Astrocyte of the cerebellum (primary cell): Measurements from ENCODE around the gene MAML2.

Experiments used
- DNase-seq: peaks from one replicate; pipeline ENCODE4 v3.0.0-alpha.2; 2011; ENCODE audit warnings: low read depth
- H3K4me3 ChIP-seq: 2 replicates; pipeline ENCODE4 v1.5.1; 2011; ENCODE audit warnings: mild to moderate bottlenecking, low read depth, low read length, moderate library complexity
- CTCF ChIP-seq: IDR thresholded peaks from 2 replicates; pipeline ENCODE4 v1.5.1; 2012; ENCODE audit warnings: low read length, low read depth, moderate library complexity, mild to moderate bottlenecking; ENCODE audit errors: missing control alignments
- in situ Hi-C: cut with HindIII; loops from 2 replicates; pipeline ENCODE4 v1.10.0; 2017; ENCODE audit warnings: low sequenced_read_pairs

The MAML2 gene

DNA sequence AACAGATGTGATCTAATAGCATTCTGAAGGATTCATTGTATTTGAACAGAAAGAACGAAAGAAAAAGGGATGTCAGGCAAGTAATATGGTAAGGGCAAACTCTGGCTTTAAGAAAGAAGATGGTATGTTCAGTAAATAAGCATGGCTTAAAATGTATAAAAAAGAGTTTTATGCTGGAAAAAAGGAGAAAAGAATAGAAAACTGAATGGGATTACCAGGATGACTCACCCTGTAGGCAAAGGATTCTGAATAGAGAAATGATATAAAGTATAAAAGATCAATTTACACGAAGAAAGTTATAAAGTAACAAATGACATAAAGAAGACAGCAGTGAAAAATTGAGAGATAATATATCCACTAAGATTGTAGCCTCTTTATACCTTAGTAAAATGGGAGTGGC, 42.2 kb upstream of the MAML2 start:
- in situ Hi-C loops: loop anchor here (25.0 kb wide), 1 partner anchor 548 kb away; no protein-coding TSS in a partner anchor
- no peak for TF ChIP-seq CTCF
- DNase-seq: no peak
- no peak overlapping the region for H3K4me3 ChIP-seq

GRCh38 chr11:96384156-96384555, 41.2 kb upstream of the MAML2 start:
- in situ Hi-C loops: loop anchor here (25.0 kb wide), 1 partner anchor 547 kb away; no protein-coding TSS in a partner anchor
- no peak for DNase-seq
- no peak overlapping the region for H3K4me3 ChIP-seq
- no peak for TF ChIP-seq CTCF

DNA sequence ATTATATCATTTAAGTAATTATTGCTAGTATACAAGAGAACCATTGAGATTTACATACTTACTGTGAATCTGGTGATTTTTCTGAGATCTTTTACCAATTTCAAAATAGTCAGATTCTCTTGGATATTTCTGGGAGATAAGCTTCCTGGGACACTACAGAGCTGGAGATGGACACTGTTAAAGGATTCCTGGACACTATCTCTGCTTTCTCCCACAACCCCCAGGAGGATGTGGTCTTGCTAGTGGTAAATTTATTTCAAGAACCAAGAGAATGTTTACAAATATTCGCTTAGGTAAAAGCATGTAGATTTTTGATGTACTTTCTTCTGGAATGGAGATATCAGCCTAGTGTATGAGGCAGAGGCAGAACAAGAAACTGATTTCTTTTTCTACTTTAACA, 33.8 kb upstream of the MAML2 start:
- DNase-seq: no peak
- no peak overlapping the region for H3K4me3 ChIP-seq
- TF ChIP-seq CTCF: no peak
- in situ Hi-C loops: loop anchor here (25.0 kb wide), 1 partner anchor 539 kb away; no protein-coding TSS in a partner anchor

DNA sequence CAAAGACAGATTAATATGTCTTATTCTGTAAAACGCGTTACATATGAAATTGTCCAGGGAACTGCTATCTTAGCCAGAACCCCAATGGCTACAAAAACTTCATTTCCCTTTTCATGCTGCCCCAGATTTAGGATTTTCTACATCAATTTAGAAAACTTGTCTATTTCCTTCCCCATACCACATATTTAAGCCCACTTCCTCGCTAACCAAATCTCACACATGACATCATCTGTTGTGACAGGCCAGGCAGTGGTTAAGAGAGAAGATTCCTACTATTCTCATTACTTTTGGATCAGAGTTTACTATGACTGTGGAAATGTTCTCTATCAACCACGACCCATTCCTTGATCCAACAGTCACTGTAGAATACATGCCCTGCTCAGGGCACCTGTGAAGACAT, 30.8 kb upstream of the MAML2 start:
- in situ Hi-C loops: no loop called here
- no peak for TF ChIP-seq CTCF
- no peak overlapping the region for H3K4me3 ChIP-seq
- DNase-seq: no peak

DNA sequence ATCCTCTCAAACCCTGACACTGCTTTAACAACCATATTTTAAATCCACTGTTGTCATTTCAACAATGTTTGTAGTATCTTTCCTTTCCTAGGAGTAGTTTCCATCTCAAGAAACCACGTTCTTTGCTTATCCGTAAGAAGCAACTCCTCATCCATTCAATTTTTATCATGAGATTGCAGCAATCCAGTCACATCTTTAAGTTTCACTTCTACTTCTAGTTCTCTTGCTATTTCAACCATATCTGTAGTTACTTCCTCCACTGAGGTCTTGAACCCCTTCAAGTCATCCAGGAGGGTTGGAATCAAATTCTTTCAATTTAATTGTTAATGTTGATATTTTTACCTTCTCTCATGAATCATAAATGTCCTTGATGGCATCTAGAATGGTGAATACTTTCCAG, 24.3 kb upstream of the MAML2 start:
- no peak for TF ChIP-seq CTCF
- no peak overlapping the region for H3K4me3 ChIP-seq
- DNase-seq: no peak
- in situ Hi-C loops: no loop called here

- in situ Hi-C loops: no loop called here
- DNase-seq: no peak
- TF ChIP-seq CTCF: no peak
- no peak overlapping the region for H3K4me3 ChIP-seq
These were observed 23.0 kb upstream of the MAML2 start for GRCh38 chr11:96366024-96366423.

- no peak overlapping the region for H3K4me3 ChIP-seq
- DNase-seq: no peak
- no peak for TF ChIP-seq CTCF
- in situ Hi-C loops: no loop called here
These were observed 22.5 kb upstream of the MAML2 start for GRCh38 chr11:96365493-96365892.
